Trophoblast cell (in vitro differentiated cells and primary cell): ENCODE results near the gene COL25A1.

Experiments
- DNase-seq, 2 donors: peaks; one replicate each; pipeline ENCODE4 v3.0.0-alpha.2; 2016
- H2AFZ ChIP-seq: 2 replicates; pipeline ENCODE4 v1.6.1; 2013; ENCODE audit warnings: low read length, moderate library complexity, mild to moderate bottlenecking; ENCODE audit not compliant: insufficient read depth, poor library complexity
- H2AK5ac ChIP-seq: 2 replicates; pipeline ENCODE4 v1.6.1; 2013; ENCODE audit warnings: mild to moderate bottlenecking, low read length
- H2BK120ac ChIP-seq: 2 replicates; pipeline ENCODE4 v1.6.1; 2013; ENCODE audit warnings: low read length, mild to moderate bottlenecking, moderate library complexity; ENCODE audit not compliant: insufficient read depth, poor library complexity
- H2BK12ac ChIP-seq: 2 replicates; pipeline ENCODE4 v1.6.1; 2013; ENCODE audit warnings: mild to moderate bottlenecking, low read length, moderate library complexity
- H2BK5ac ChIP-seq: 2 replicates; pipeline ENCODE4 v1.6.1; 2013; ENCODE audit warnings: low read length, low read depth, moderate library complexity, mild to moderate bottlenecking; ENCODE audit not compliant: poor library complexity
- H3K14ac ChIP-seq: 2 replicates; pipeline ENCODE4 v1.6.1; 2013; ENCODE audit warnings: mild to moderate bottlenecking, low read length
- H3K18ac ChIP-seq: 2 replicates; pipeline ENCODE4 v1.6.1; 2013; ENCODE audit warnings: mild to moderate bottlenecking, low read length
- H3K23ac ChIP-seq: 2 replicates; pipeline ENCODE4 v1.6.1; 2013; ENCODE audit warnings: low read length
- H3K27ac ChIP-seq: 2 replicates; pipeline ENCODE4 v1.5.1; 2013; ENCODE audit warnings: low read depth, mild to moderate bottlenecking, inconsistent platforms, low read length, moderate library complexity
- H3K27me3 ChIP-seq: 2 replicates; pipeline ENCODE4 v1.6.1; 2013; ENCODE audit warnings: inconsistent platforms, mild to moderate bottlenecking, low read length, moderate library complexity; ENCODE audit not compliant: insufficient read depth
- H3K36me3 ChIP-seq, 2 experiments: 1 replicate in 1 of 2; 2 replicates in 1 of 2; pipeline ENCODE4 v1.6.1; 2013; ENCODE audit warnings: low read length in 2 of 2, mild to moderate bottlenecking in 2 of 2, moderate library complexity in 1 of 2; ENCODE audit not compliant: insufficient read depth in 2 of 2, control insufficient read depth in 1 of 2
- H3K4ac ChIP-seq: 2 replicates; pipeline ENCODE4 v1.6.1; 2013; ENCODE audit warnings: low read depth, mild to moderate bottlenecking, low read length, moderate library complexity
- H3K4me1 ChIP-seq, 2 experiments: 1 replicate in 1 of 2; 2 replicates in 1 of 2; pipeline ENCODE4 v1.6.1; 2013; ENCODE audit warnings: low read length in 2 of 2, mild to moderate bottlenecking in 2 of 2, moderate library complexity in 1 of 2; ENCODE audit not compliant: insufficient read depth in 2 of 2, control insufficient read depth in 1 of 2
- H3K4me2 ChIP-seq: 2 replicates; pipeline ENCODE4 v1.6.1; 2013; ENCODE audit warnings: inconsistent platforms, mild to moderate bottlenecking, low read length, moderate library complexity
- H3K4me3 ChIP-seq: 2 replicates; pipeline ENCODE4 v1.5.1; 2013; ENCODE audit warnings: mild to moderate bottlenecking, low read depth, low read length, inconsistent platforms
- H3K79me1 ChIP-seq: one replicate; pipeline ENCODE4 v1.6.1; 2013; ENCODE audit warnings: low read length
- H3K79me2 ChIP-seq: 2 replicates; pipeline ENCODE4 v1.6.1; 2013; ENCODE audit warnings: low read length, mild to moderate bottlenecking; ENCODE audit not compliant: control insufficient read depth, insufficient read depth, poor library complexity
- H3K9ac ChIP-seq: 2 replicates; pipeline ENCODE4 v1.6.1; 2013; ENCODE audit warnings: mild to moderate bottlenecking, low read length
- H3K9me3 ChIP-seq: 2 replicates; pipeline ENCODE4 v1.6.1; 2013; ENCODE audit warnings: low read depth, mild to moderate bottlenecking, control low read depth, inconsistent platforms, low read length; ENCODE audit not compliant: insufficient read depth
- H4K12ac ChIP-seq: 2 replicates; pipeline ENCODE4 v1.6.1; 2013; ENCODE audit warnings: low read depth, mild to moderate bottlenecking, low read length, moderate library complexity
- H4K8ac ChIP-seq: 2 replicates; pipeline ENCODE4 v1.6.1; 2013; ENCODE audit warnings: low read depth, mild to moderate bottlenecking, low read length, moderate library complexity
- H4K91ac ChIP-seq: one replicate; pipeline ENCODE4 v1.6.1; 2013; ENCODE audit warnings: low read depth, mild to moderate bottlenecking, low read length, moderate library complexity
- WGBS: extraction: QIAGEN DNeasy Blood & Tissue Kit; methylation state at CpG from one replicate; pipeline ENCODE4 v1.1.7; 2013; ENCODE audit warnings: missing lambda C conversion rate; ENCODE audit not compliant: insufficient read length, insufficient coverage; ENCODE audit errors: extremely low coverage; 5-methylcytosine and 5-hydroxymethylcytosine counted together

Gene COL25A1

GRCh38 chr4:109243871-109244270 lies 58.6 kb downstream of the COL25A1 start:
- no CpG with 5 or more reads among the region's 3 CpGs for WGBS
- no peaks in the 10 kb centered on the region for H3K79me1 ChIP-seq
- no peak overlapping the region for H4K8ac ChIP-seq

GRCh38 chr4:109238746-109239145 lies 63.7 kb downstream of the COL25A1 start:
- Histone ChIP-seq H2AFZ (no peak overlapping the region), H2BK12ac (no peak overlapping the region), H3K9me3 (no peaks in the 10 kb centered on the region), H3K36me3 (no peaks in the 10 kb centered on the region), H3K18ac (no peak overlapping the region), H3K27ac (no peak overlapping the region), H2BK5ac (no peak overlapping the region), H3K23ac (no peak overlapping the region), H2AK5ac (no peak overlapping the region), H3K79me2 (no peaks in the 10 kb centered on the region), H4K12ac (no peak overlapping the region), H2BK120ac (no peak overlapping the region), H3K4me1 (no peaks in the 10 kb centered on the region), H4K8ac (no peak overlapping the region), H3K27me3 (no peaks in the 10 kb centered on the region), H3K4me3 (peak overlapping the region; percentile 30), H3K14ac (no peak overlapping the region), H3K79me1 (no peaks in the 10 kb centered on the region), H4K91ac (no peak overlapping the region), H3K9ac (no peak overlapping the region), H3K4me2 (no peak overlapping the region), H3K4ac (no peak overlapping the region)
- no CpG with 5 or more reads among the region's 2 CpGs for WGBS
- DNase-seq: no peak

More at GRCh38 chr4:109243871-109244270, 58.6 kb downstream of the COL25A1 start:
- Histone ChIP-seq H3K27me3 (no peaks in the 10 kb centered on the region), H2BK120ac (no peak overlapping the region), H3K79me2 (no peaks in the 10 kb centered on the region), H2AK5ac (no peak overlapping the region), H3K27ac (no peak overlapping the region), H3K4me3 (no peak overlapping the region), H3K9ac (no peak overlapping the region), H3K14ac (no peak overlapping the region), H4K12ac (no peak overlapping the region), H3K36me3 (no peaks in the 10 kb centered on the region), H3K4me1 (no peaks in the 10 kb centered on the region), H2AFZ (no peak overlapping the region), H3K4ac (no peak overlapping the region), H2BK12ac (no peak overlapping the region), H3K18ac (no peak overlapping the region), H4K91ac (no peak overlapping the region), H3K9me3 (no peaks in the 10 kb centered on the region), H3K23ac (no peak overlapping the region), H2BK5ac (no peak overlapping the region), H3K4me2 (no peak overlapping the region)
- no peak for DNase-seq

DNA sequence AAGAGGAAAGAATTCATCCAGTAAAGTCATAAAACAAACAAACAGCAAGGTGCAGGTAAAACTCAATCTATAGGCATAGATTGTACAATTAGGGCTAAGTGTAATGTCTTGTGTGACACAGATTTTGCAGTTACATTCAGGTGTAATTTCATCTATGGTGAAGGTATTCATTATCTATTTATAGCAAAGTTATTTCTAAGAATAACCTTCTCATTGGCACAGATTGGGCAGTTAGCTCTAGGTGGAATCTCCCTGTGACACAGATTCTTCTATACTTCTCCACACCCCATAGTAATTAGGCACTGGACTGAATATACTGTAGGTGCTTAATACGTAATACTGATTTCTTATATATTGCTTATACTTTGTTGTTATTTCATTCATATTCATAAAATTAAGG lies 66.8 kb downstream of the COL25A1 start:
- H3K14ac ChIP-seq: no peak overlapping the region
- no peak overlapping the region for H2AFZ ChIP-seq
- no peak overlapping the region for H3K18ac ChIP-seq
- H3K4me2 ChIP-seq: no peak overlapping the region
- no peak overlapping the region for H3K4me3 ChIP-seq
- H3K9me3 ChIP-seq: no peaks in the 10 kb centered on the region
- no peak overlapping the region for H3K4ac ChIP-seq
- H3K79me2 ChIP-seq: no peaks in the 10 kb centered on the region
- H3K23ac ChIP-seq: no peak overlapping the region
- no peaks in the 10 kb centered on the region for H3K27me3 ChIP-seq
- H3K27ac ChIP-seq: no peak overlapping the region
- no peak overlapping the region for H4K12ac ChIP-seq
- H3K79me1 ChIP-seq: no peaks in the 10 kb centered on the region
- no peak overlapping the region for H4K91ac ChIP-seq
- H3K4me1 ChIP-seq: no peaks in the 10 kb centered on the region
- H2BK120ac ChIP-seq: no peak overlapping the region
- no peak overlapping the region for H4K8ac ChIP-seq
- no peak for DNase-seq
- H3K36me3 ChIP-seq: no peaks in the 10 kb centered on the region
- H2AK5ac ChIP-seq: no peak overlapping the region
- no CpG with 5 or more reads among the region's 1 CpG for WGBS
- H2BK5ac ChIP-seq: no peak overlapping the region
- no peak overlapping the region for H2BK12ac ChIP-seq
- H3K9ac ChIP-seq: no peak overlapping the region

- Histone ChIP-seq H3K23ac (no peak overlapping the region), H2BK5ac (no peak overlapping the region), H4K91ac (no peak overlapping the region), H2AFZ (no peak overlapping the region), H3K18ac (no peak overlapping the region), H4K12ac (no peak overlapping the region), H3K9me3 (no peaks in the 10 kb centered on the region), H3K79me2 (no peaks in the 10 kb centered on the region), H2BK120ac (no peak overlapping the region), H2BK12ac (no peak overlapping the region), H3K4me3 (no peak overlapping the region), H3K79me1 (no peaks in the 10 kb centered on the region), H3K36me3 (no peaks in the 10 kb centered on the region), H3K4ac (no peak overlapping the region), H3K14ac (no peak overlapping the region), H3K4me1 (no peaks in the 10 kb centered on the region), H3K27me3 (no peaks in the 10 kb centered on the region), H3K4me2 (no peak overlapping the region), H3K9ac (no peak overlapping the region), H3K27ac (no peak overlapping the region), H4K8ac (no peak overlapping the region), H2AK5ac (no peak overlapping the region)
- DNase-seq: no peak
- WGBS: no CpG with 5 or more reads among the region's 2 CpGs
Observed at GRCh38 chr4:109234596-109234995, 67.9 kb downstream of the COL25A1 start.
